PC-3 (cell line): Measurements from ENCODE around the gene S100A7A. TPM values are rescaled to one million over a fixed set of nuclear protein-coding genes. Genes with fewer than 3 reads are reported as not detected.
"Not testable (repeated sequence)": the region's sequence is repeated elsewhere in the genome, so short reads cannot be mapped to it uniquely, and the experiment has no call there.

Source experiments
- ATAC-seq: fragments of 200-7000 bp; cut with Tn5 transposase; 2 replicates; pipeline ENCODE4 v1.9.1; 2020; ENCODE audit warnings: mild to moderate bottlenecking, moderate library complexity
- BruUV-seq: library from RNA; stranded (reverse); fragments of 400-500 nt; replicated peaks from 2 replicates; lab custom pipeline; 2021; lab: Mats Ljungman, UMichigan
- CTCF ChIA-PET: fragments of 300-600 bp; sonication (Branson Sonifier 250); formaldehyde crosslinking; loops from one replicate; lab custom pipeline; 2022; ENCODE audit warnings: antibody characterized with exemption; lab: Charles Lee
- POLR2A ChIA-PET: fragments of 300-600 bp; sonication (Branson Sonifier 250); formaldehyde crosslinking; loops from one replicate; lab custom pipeline; 2022; ENCODE audit warnings: antibody characterized with exemption; ENCODE audit not compliant: unreplicated experiment; lab: Charles Lee
- DNase-seq: peaks from one replicate; pipeline ENCODE4 v3.0.0-alpha.2; 2015
- H2AFZ ChIP-seq: fragments of 300-600 bp; sonication (generic); 2 replicates; pipeline ENCODE4 v1.6.0; 2016; ENCODE audit warnings: antibody characterized with exemption, low read length
- H3F3A ChIP-seq: fragments of 300-600 bp; sonication (generic); one replicate; pipeline ENCODE4 v1.6.0; 2017; ENCODE audit warnings: antibody characterized with exemption, low read length, control low read depth, mild to moderate bottlenecking; ENCODE audit not compliant: unreplicated experiment
- H3K27ac ChIP-seq: fragments of 300-600 bp; sonication (generic); 2 replicates; pipeline ENCODE4 v1.5.1; 2016; ENCODE audit warnings: mild to moderate bottlenecking, low read length
- H3K27me3 ChIP-seq: fragments of 300-600 bp; sonication (generic); 2 replicates; pipeline ENCODE4 v1.6.1; 2016; ENCODE audit warnings: low read length, mixed read lengths
- H3K36me3 ChIP-seq: fragments of 300-600 bp; sonication (generic); 2 replicates; pipeline ENCODE4 v1.6.1; 2016; ENCODE audit warnings: low read depth, mixed run types, low read length, mixed read lengths
- H3K4me1 ChIP-seq: fragments of 300-600 bp; sonication (generic); 2 replicates; pipeline ENCODE4 v1.5.1; 2016; ENCODE audit warnings: low read length; ENCODE audit not compliant: insufficient read depth
- H3K4me2 ChIP-seq: fragments of 300-600 bp; sonication (generic); 2 replicates; pipeline ENCODE4 v1.6.0; 2016; ENCODE audit warnings: low read length
- H3K4me3 ChIP-seq: fragments of 300-600 bp; sonication (generic); 2 replicates; pipeline ENCODE4 v1.5.1; 2016; ENCODE audit warnings: mild to moderate bottlenecking, low read length, mixed read lengths
- H3K79me2 ChIP-seq: fragments of 300-600 bp; sonication (generic); 2 replicates; pipeline ENCODE4 v1.6.1; 2017; ENCODE audit warnings: low read length, mixed read lengths
- H3K9ac ChIP-seq: fragments of 300-600 bp; sonication (generic); 2 replicates; pipeline ENCODE4 v1.6.0; 2016; ENCODE audit warnings: mild to moderate bottlenecking, low read length
- H3K9me2 ChIP-seq: fragments of 300-600 bp; sonication (generic); replicated peaks from 2 replicates; pipeline ENCODE4 v1.6.1; 2016; ENCODE audit warnings: mixed run types, low read length, mixed read lengths
- H3K9me3 ChIP-seq: fragments of 300-600 bp; sonication (generic); 2 replicates; pipeline ENCODE4 v1.6.1; 2016; ENCODE audit warnings: low read length, mixed read lengths
- H4K20me1 ChIP-seq: fragments of 300-600 bp; sonication (generic); 2 replicates; pipeline ENCODE4 v1.6.1; 2016; ENCODE audit warnings: low read length, mixed read lengths
- EZH2 ChIP-seq: fragments of 300-600 bp; sonication (generic); IDR thresholded peaks from one replicate; pipeline ENCODE4 v1.6.1; 2017; ENCODE audit warnings: antibody characterized with exemption, mild to moderate bottlenecking, low read length; ENCODE audit not compliant: unreplicated experiment
- EZH2phosphoT487 ChIP-seq: fragments of 300-600 bp; sonication (generic); IDR thresholded peaks from 2 replicates; pipeline ENCODE4 v1.6.1; 2018; ENCODE audit warnings: mild to moderate bottlenecking, antibody characterized with exemption, low read length, borderline replicate concordance
- intact Hi-C: fragments of 100-400 bp; cut with micrococcal nuclease; formaldehyde crosslinking; loops from 2 replicates; pipeline ENCODE4 v1.9.0; 2023
- total RNA-seq: library from RNA; depleted of rRNA; stranded (reverse); fragments of >200 nt; gene quantifications from 2 replicates; pipeline ENCODE4 v1.2.3, GENCODE V29; 2014
- TF ChIP-seq, protein P1 (sequence below): fragments of 300-600 bp; sonication (generic); conservative IDR thresholded peaks from 2 replicates; pipeline ENCODE4 v1.5.1; 2017; ENCODE audit warnings: antibody characterized with exemption, low read depth, mild to moderate bottlenecking, low read length

S100A7A gene
- total RNA-seq, 1 experiment from 2014 or later: not detected

DNA sequence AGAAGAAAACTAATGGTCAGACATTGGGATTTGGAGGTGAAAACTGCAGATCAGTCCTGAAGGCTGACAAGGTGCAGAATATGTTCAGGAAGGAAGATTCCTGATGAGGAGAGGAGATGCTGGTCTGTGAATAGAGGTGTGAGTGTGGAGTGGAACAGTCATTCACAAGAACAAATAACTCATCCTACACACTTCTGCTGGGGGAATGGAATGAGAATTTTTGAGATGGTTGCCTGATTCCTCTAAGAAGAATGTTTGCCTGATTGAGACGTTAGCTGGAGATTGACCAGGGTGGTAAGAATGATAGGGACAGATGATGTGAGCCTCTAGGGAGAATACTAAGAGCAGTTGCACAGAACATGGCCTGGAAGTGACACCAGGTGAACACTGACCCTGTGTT lies 40.1 kb downstream of the S100A7A start:
- no peak for TF ChIP-seq EZH2phosphoT487
- TF ChIP-seq, protein P1, sequence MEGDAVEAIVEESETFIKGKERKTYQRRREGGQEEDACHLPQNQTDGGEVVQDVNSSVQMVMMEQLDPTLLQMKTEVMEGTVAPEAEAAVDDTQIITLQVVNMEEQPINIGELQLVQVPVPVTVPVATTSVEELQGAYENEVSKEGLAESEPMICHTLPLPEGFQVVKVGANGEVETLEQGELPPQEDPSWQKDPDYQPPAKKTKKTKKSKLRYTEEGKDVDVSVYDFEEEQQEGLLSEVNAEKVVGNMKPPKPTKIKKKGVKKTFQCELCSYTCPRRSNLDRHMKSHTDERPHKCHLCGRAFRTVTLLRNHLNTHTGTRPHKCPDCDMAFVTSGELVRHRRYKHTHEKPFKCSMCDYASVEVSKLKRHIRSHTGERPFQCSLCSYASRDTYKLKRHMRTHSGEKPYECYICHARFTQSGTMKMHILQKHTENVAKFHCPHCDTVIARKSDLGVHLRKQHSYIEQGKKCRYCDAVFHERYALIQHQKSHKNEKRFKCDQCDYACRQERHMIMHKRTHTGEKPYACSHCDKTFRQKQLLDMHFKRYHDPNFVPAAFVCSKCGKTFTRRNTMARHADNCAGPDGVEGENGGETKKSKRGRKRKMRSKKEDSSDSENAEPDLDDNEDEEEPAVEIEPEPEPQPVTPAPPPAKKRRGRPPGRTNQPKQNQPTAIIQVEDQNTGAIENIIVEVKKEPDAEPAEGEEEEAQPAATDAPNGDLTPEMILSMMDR: no peak
- no peaks in the 10 kb centered on the region for H3K4me1 ChIP-seq
- ATAC-seq (no peak), DNase-seq (no peak)
- no peaks in the 10 kb centered on the region for H3F3A ChIP-seq
- H3K27me3 ChIP-seq: peaks cover 49% of the 10 kb centered on the region
- intact Hi-C loops: no loop called here
- H3K9me3 ChIP-seq: no peaks in the 10 kb centered on the region
- H3K9ac ChIP-seq: no peak overlapping the region
- no peak overlapping the region for H3K4me3 ChIP-seq
- H2AFZ ChIP-seq: no peak overlapping the region
- BruUV-seq: no TSS peak
- peaks cover 3% of the 10 kb centered on the region; the same call in 1 of the 2 replicates for H3K9me2 ChIP-seq
- no peaks in the 10 kb centered on the region for H4K20me1 ChIP-seq
- ChIA-PET CTCF (no interaction called here), POLR2A (no interaction called here)
- H3K4me2 ChIP-seq: no peak overlapping the region
- no peaks in the 10 kb centered on the region for H3K79me2 ChIP-seq
- H3K36me3 ChIP-seq: no peaks in the 10 kb centered on the region
- H3K27ac ChIP-seq: no peak overlapping the region

DNA sequence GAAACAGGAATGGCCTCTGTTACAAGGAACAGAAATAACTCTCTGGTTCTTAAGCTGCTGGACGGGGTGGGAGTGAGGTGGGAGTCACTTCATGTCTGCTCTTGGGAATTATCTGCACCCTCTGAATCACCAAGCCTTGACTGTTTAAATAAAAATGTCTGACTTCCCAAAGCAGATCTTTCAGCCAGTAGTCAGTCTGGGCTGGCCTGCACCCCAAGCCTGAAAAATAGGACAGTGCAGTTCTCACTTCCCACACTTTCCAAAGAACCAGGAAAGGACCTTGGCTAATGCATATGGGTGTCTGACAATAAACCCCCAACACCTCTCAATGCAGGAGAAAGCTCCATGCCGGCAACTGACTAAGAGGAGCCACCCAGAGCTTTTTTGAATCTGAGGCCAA lies 43.3 kb downstream of the S100A7A start:
- POLR2A ChIA-PET: no interaction called here
- DNase-seq: no peak

DNA sequence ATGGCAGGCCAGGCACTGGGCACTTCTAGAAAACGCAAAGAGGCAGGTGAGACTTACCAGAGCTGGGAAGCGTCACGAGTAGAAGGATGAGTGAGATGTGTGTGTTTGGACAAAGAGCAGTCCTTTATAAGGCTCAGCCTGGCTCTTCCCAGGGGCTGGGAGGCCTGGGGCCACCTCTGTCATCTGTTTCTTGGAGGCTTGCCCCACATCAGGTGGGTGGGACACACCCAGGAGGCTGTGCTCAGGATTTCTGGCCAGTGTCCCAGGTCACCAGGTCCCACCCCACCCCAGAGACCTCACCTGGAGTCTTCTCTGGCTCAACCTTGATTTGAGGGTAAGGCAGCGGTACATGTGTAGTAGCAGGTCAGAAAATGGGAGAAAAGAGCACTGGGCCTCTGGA lies 44.2 kb downstream of the S100A7A start, which contains the start of gene S100A7:
TSS of gene S100A7 (minus strand) at position 101 of the 400 bp plus-strand sequence. CDS start 1,638 bp downstream, outside the sequence.
- Histone ChIP-seq H3K4me2 (no peak within 1 kb of the TSS), H3K36me3 (no peaks in the 10 kb centered on the region), H3K9me3 (no peaks in the 10 kb centered on the region), H3K27ac (no peak within 1 kb of the TSS), H2AFZ (no peak within 1 kb of the TSS), H4K20me1 (no peaks in the 10 kb centered on the region), H3K9ac (no peak within 1 kb of the TSS), H3K27me3 (peaks cover 48% of the 10 kb centered on the region), H3F3A (no peaks in the 10 kb centered on the region), H3K4me3 (no peak within 1 kb of the TSS), H3K4me1 (no peaks in the 10 kb centered on the region), H3K9me2 (no peaks in the 10 kb centered on the region), H3K79me2 (no peaks in the 10 kb centered on the region)
- ChIA-PET POLR2A (no interaction called here), CTCF (no interaction called here)
- intact Hi-C loops: no loop called here
- BruUV-seq: no TSS peak
- DNase-seq (no peak), ATAC-seq (no peak)
- TF ChIP-seq EZH2 (no peak), EZH2phosphoT487 (no peak)
- TF ChIP-seq, protein P1: no peak

More for the DNA sequence above, 43.3 kb downstream of the S100A7A start:
- H3F3A ChIP-seq: no peaks in the 10 kb centered on the region
- no peaks in the 10 kb centered on the region for H3K36me3 ChIP-seq
- no peaks in the 10 kb centered on the region for H3K9me2 ChIP-seq
- no peaks in the 10 kb centered on the region for H4K20me1 ChIP-seq
- no peak for TF ChIP-seq EZH2phosphoT487
- TF ChIP-seq EZH2: no peak
- TF ChIP-seq, protein P1: no peak
- H3K4me1 ChIP-seq: no peaks in the 10 kb centered on the region
- no peaks in the 10 kb centered on the region for H3K79me2 ChIP-seq
- ATAC-seq: no peak
- H3K4me2 ChIP-seq: no peak overlapping the region
- H3K27me3 ChIP-seq: peaks cover 48% of the 10 kb centered on the region
- H3K4me3 ChIP-seq: no peak overlapping the region
- intact Hi-C loops: no loop called here
- CTCF ChIA-PET: no interaction called here
- H2AFZ ChIP-seq: no peak overlapping the region
- no TSS peak for BruUV-seq
- no peak overlapping the region for H3K27ac ChIP-seq
- H3K9ac ChIP-seq: no peak overlapping the region
- H3K9me3 ChIP-seq: no peaks in the 10 kb centered on the region

DNA sequence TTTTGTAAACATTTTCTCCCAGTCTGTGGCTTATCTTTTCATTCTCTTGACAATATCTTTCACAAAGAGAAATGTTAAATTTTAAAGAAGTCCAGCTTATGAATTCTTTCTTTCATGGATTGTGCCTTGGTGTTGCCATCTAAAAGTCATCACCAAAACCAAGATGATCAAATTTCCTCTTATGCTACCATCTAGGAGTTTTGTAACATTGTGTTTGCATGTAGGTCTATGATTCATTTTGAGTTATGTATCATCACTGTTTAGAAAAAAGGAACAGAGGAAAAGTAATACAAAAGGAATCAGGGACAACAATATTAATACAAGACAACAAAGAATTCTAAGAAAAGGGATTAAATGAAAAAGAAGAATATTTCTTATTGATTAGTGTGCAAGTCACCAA lies 46.4 kb downstream of the S100A7A start:
- BruUV-seq, H3F3A ChIP-seq, CTCF ChIA-PET, intact Hi-C loops, H3K9me3 ChIP-seq, H2AFZ ChIP-seq, H3K4me1 ChIP-seq, H3K4me3 ChIP-seq, H3K27ac ChIP-seq, H3K9me2 ChIP-seq, H3K79me2 ChIP-seq, ATAC-seq, POLR2A ChIA-PET, H3K36me3 ChIP-seq, H3K4me2 ChIP-seq, H4K20me1 ChIP-seq, H3K9ac ChIP-seq: not testable (repeated sequence)
- DNase-seq: peak; percentile 51
- H3K27me3 ChIP-seq: peaks cover 31% of the 10 kb centered on the region
